HG02763 (cell line): Measurements from ENCODE around the gene CCDC106.
A peak's percentile ranks its signal among the peaks of the same experiment; 100 is the strongest.

Experiments
- ATAC-seq: cut with Tn5 transposase; IDR thresholded peaks from one replicate; pipeline ENCODE4 v1.9.1; 2021; ENCODE audit warnings: mild to moderate bottlenecking, moderate library complexity; ENCODE audit not compliant: unreplicated experiment

Gene CCDC106

GRCh38 chr19:55666343-55667005 is 18.5 kb downstream of the CCDC106 start:
- ATAC-seq = no peak

- no peak for ATAC-seq
Observed at GRCh38 chr19:55667006-55667381, 19.0 kb downstream of the CCDC106 start.

- ATAC-seq = no peak
Observed at GRCh38 chr19:55667511-55667910, 19.5 kb downstream of the CCDC106 start.

GRCh38 chr19:55667958-55668357 is 19.9 kb downstream of the CCDC106 start:
- no peak for ATAC-seq

GRCh38 chr19:55668603-55669348 is 20.8 kb downstream of the CCDC106 start:
- no peak for ATAC-seq

GRCh38 chr19:55669418-55670279 is 21.6 kb downstream of the CCDC106 start:
- no peak for ATAC-seq

- no peak for ATAC-seq
Observed at GRCh38 chr19:55670280-55671053, 22.5 kb downstream of the CCDC106 start.

- no peak for ATAC-seq
Observed at GRCh38 chr19:55671054-55671378, 23.0 kb downstream of the CCDC106 start.

DNA sequence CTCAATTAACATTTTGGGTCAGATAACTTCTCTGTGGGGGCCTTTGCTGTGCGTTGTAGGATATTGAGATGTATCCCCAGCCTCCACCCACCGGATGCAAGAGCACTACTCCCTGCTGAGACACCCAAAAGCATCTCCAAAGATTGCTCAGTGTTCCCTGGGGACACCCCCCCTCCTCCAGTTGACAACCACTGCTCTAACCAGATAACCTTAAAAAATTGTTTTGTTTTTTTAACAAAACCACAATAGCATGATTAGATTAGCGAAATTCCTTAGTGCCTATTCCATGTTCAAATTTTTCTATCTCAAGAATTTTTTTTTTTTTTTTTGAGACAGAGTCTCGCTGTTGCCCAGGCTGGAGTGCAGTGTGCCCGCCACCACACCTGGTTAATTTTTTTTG is 24.4 kb downstream of the CCDC106 start:
- ATAC-seq = no peak

DNA sequence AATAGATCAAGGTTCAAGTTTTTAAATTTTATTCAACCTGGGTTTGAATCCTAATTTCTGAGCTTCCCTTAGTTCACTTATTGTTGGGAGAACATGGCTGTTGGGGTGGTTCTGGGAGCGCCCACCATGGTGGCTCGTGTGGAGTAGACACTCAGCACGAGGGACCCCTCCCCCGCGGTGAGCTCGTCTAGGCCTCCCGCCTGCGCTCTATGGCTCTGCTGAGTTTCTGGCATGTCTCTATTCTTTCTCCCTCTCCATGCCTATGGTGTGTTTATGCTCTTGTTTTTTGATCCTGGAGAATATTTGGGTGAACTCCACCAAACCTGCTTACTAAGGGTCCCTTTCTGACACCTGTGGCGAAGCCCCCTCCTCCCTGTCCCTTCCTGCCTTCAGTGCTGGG is 25.5 kb downstream of the CCDC106 start:
- no peak for ATAC-seq

DNA sequence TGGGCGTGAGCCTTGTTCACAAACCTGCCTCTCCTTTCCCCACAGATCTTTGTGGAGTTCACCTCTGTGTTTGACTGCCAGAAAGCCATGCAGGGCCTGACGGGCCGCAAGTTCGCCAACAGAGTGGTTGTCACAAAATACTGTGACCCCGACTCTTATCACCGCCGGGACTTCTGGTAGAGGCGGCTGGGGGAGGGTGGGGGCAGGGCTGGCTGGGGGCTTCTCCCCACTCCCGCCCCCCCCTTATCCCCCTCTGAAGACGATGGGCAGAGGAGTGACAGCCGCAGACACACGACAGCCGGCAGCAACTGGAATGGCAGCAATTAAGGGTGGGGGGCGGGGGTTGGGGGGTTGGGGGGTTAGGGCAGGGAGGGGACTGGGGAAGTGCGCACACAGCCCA is 25.9 kb downstream of the CCDC106 start:
- no peak for ATAC-seq

GRCh38 chr19:55674459-55674840 is 26.4 kb downstream of the CCDC106 start:
- no peak for ATAC-seq

DNA sequence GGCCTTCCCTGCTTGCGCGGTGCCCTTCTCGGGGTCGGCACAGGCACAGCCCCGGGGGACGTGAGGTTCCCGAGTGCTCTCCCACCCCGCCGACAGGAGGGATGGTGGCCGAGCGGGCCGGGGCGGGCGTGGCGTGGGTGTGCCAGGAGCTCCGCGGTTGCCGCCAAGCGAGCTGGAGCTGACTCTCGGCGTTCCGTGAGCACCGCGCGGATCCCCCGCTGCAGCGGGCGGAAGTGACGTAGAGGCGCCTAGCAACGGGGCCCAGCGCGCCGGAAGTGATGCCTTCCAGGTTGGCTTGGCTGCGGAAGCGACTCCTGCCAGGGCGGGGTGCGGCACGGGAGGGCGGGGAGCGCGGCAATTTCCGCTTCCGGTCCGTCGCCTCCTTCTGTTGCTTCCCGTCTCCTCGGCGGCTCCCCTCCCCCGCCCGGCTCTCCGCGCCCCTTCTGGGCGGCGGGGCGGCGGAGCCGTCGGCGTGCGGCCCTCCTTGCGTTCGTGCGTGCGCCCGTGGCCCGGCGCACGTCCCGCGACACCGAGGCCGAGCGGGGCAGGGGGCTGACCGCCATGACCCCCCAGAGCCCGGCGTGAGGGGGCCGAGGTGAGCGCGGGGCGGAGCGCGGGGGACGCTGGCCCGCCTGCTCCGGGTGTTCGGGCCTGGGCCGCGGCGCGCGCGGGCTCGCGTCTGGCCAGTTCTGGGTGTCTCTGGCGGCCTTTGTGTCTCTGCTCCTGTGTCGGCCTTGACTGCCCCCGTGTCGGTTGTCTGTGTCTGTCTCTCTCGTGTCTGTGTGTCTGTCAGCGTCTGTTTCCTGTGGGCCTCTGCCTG is 27.0 kb downstream of the CCDC106 start, which contains the start of gene EPN1:
EPN1 (plus strand) TSS at position 386 of the 820 bp plus-strand sequence. CDS start 3,402 bp downstream, outside the sequence.
- peak; percentile 75 for ATAC-seq

DNA sequence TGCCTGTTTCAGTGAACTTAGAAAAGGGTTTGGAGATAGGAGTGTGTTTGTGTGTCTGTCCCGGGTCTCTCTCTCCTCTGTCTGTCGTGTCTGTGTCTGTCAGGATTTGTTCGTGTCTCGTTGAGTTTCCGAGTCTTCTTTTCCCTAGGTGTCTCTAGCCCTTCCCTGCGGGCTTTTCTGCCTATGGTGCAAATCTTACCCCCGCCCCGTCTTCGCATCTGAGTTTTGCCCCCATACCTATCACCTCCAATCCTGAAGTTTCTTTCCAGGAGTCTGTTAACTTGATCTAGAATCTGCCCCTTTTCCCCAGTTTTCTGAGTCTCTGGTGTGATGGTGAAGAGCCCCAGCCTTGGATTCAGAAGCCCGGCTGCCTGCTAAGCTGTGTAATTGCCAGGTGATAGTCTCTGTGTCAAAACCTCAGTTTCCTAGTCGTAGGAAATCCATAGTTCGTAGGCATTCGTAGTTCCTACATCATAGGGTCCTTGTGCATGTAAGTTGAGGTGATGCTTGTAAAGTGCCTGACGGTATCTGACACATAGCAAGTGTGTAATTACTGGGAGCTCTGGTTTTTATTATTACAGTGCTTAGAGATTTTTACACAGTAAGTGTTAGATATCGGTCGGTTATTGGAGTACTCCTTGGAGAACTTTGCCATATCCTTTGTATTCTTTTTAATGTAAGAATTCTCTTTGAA is 27.8 kb downstream of the CCDC106 start:
- ATAC-seq = no peak

GRCh38 chr19:55676383-55676782 is 28.4 kb downstream of the CCDC106 start:
- ATAC-seq = no peak

DNA sequence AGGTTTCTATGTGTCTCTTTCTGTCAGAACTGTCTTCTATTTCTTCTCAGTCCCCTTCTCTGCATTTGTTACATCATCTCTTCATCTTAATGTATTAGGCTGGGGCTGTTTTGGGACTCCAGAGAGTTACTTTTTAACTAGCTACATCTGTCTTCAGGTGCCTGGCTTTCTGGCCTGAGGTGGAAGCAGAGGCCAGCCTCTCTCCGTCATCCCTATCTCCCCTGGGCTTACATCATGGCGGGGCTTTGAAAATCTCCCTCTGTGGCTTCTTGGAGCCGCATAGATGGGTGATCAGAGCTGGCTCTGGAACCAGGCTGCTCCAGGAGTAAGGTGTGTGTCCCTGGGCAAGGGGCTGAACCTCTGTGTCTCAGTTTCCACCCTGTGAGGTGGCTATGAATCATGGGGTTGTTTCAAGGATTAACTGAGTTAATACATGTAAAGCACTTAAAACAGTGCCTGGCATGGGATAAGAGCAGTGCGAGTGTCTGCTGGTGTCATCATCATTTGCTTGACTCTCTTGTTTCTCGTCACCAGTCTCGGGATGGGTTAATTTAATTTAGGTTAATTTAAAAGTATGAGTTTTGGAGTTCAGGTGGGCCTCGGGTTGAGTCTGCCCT is 29.0 kb downstream of the CCDC106 start:
- no peak for ATAC-seq

- ATAC-seq = no peak
Observed at GRCh38 chr19:55677572-55678028, 29.6 kb downstream of the CCDC106 start.

GRCh38 chr19:55678121-55678671 is 30.2 kb downstream of the CCDC106 start:
- peak; percentile 50 for ATAC-seq
